KMS-11 (cell line): ENCODE measurements around the gene MEGF6.

ENCODE experiments used
- H2AFZ ChIP-seq: fragments of 200-600 bp; sonication (generic); 2 replicates; pipeline ENCODE4 v1.6.1; 2016; ENCODE audit warnings: antibody characterized with exemption, mixed run types, low read depth
- H3K27ac ChIP-seq: fragments of 200-600 bp; sonication (generic); 2 replicates; pipeline ENCODE4 v1.6.1; 2016; ENCODE audit warnings: mild to moderate bottlenecking, mixed run types
- H3K27me3 ChIP-seq: fragments of 200-600 bp; sonication (generic); 2 replicates; pipeline ENCODE4 v1.6.1; 2017; ENCODE audit warnings: mild to moderate bottlenecking, low read depth, mixed run types, moderate library complexity; ENCODE audit not compliant: insufficient read depth
- H3K36me3 ChIP-seq: fragments of 200-600 bp; sonication (generic); 2 replicates; pipeline ENCODE4 v1.6.1; 2017; ENCODE audit warnings: mild to moderate bottlenecking, mixed run types; ENCODE audit not compliant: insufficient read depth
- H3K4me1 ChIP-seq: fragments of 200-600 bp; sonication (generic); 2 replicates; pipeline ENCODE4 v1.6.1; 2016; ENCODE audit warnings: mild to moderate bottlenecking, low read depth, mixed run types; ENCODE audit not compliant: poor library complexity, severe bottlenecking
- H3K4me2 ChIP-seq: fragments of 200-600 bp; sonication (generic); 2 replicates; pipeline ENCODE4 v1.7.0; 2016; ENCODE audit warnings: mild to moderate bottlenecking, mixed run types
- H3K4me3 ChIP-seq: fragments of 200-600 bp; sonication (generic); IDR thresholded peaks from 2 replicates; pipeline ENCODE4 v1.6.1; 2017; ENCODE audit warnings: low read depth, low read length, mixed read lengths; ENCODE audit not compliant: insufficient read depth
- H3K79me2 ChIP-seq: fragments of 200-600 bp; sonication (generic); 2 replicates; pipeline ENCODE4 v1.6.1; 2016; ENCODE audit warnings: low read depth, mixed run types; ENCODE audit not compliant: insufficient read depth
- H3K9ac ChIP-seq: fragments of 200-600 bp; sonication (generic); 2 replicates; pipeline ENCODE4 v1.6.1; 2016; ENCODE audit warnings: mild to moderate bottlenecking, mixed run types
- H4K20me1 ChIP-seq: fragments of 200-600 bp; sonication (generic); 2 replicates; pipeline ENCODE4 v1.6.1; 2016; ENCODE audit warnings: mild to moderate bottlenecking, mixed run types; ENCODE audit not compliant: insufficient read depth
- CTCF ChIP-seq: fragments of 200-600 bp; sonication (generic); conservative IDR thresholded peaks from 2 replicates; pipeline ENCODE4 v1.6.1; 2017; ENCODE audit warnings: low read depth, mild to moderate bottlenecking, antibody characterized with exemption, low read length, moderate library complexity, mixed read lengths

Gene MEGF6

GRCh38 chr1:3657578-3658230, 46.4 kb upstream of the MEGF6 start:
- Histone ChIP-seq H3K27ac (no peak overlapping the region), H3K4me2 (no peak overlapping the region), H2AFZ (no peak overlapping the region), H3K9ac (no peak overlapping the region), H3K27me3 (peaks cover 96% of the 10 kb centered on the region), H3K36me3 (no peaks in the 10 kb centered on the region), H4K20me1 (no peaks in the 10 kb centered on the region), H3K79me2 (no peaks in the 10 kb centered on the region), H3K4me3 (no peak overlapping the region), H3K4me1 (no peaks in the 10 kb centered on the region)
- TF ChIP-seq CTCF = no peak

- TF ChIP-seq CTCF = no peak
- Histone ChIP-seq H3K79me2 (no peaks in the 10 kb centered on the region), H3K4me2 (no peak overlapping the region), H3K4me3 (no peak overlapping the region), H4K20me1 (no peaks in the 10 kb centered on the region), H3K27me3 (peaks cover 90% of the 10 kb centered on the region), H3K27ac (no peak overlapping the region), H3K36me3 (no peaks in the 10 kb centered on the region), H3K4me1 (no peaks in the 10 kb centered on the region), H2AFZ (no peak overlapping the region), H3K9ac (no peak overlapping the region)
These were observed 45.8 kb upstream of the MEGF6 start for GRCh38 chr1:3657096-3657475.

- no peak overlapping the region for H3K4me2 ChIP-seq
- peaks cover 86% of the 10 kb centered on the region for H3K27me3 ChIP-seq
- TF ChIP-seq CTCF = no peak
- H3K9ac ChIP-seq = no peak overlapping the region
- H2AFZ ChIP-seq = no peak overlapping the region
- no peaks in the 10 kb centered on the region for H3K36me3 ChIP-seq
- no peak overlapping the region for H3K4me3 ChIP-seq
- no peaks in the 10 kb centered on the region for H3K79me2 ChIP-seq
- no peak overlapping the region for H3K27ac ChIP-seq
- no peaks in the 10 kb centered on the region for H4K20me1 ChIP-seq
- no peaks in the 10 kb centered on the region for H3K4me1 ChIP-seq
These were observed 45.3 kb upstream of the MEGF6 start for GRCh38 chr1:3656450-3657095.

GRCh38 chr1:3654549-3655281, 43.4 kb upstream of the MEGF6 start:
- no peak for TF ChIP-seq CTCF
- Histone ChIP-seq H3K27ac (no peak overlapping the region), H3K9ac (no peak overlapping the region), H3K27me3 (peaks cover 80% of the 10 kb centered on the region), H3K4me1 (no peaks in the 10 kb centered on the region), H3K79me2 (no peaks in the 10 kb centered on the region), H2AFZ (no peak overlapping the region), H3K4me2 (no peak overlapping the region), H3K4me3 (no peak overlapping the region), H4K20me1 (no peaks in the 10 kb centered on the region), H3K36me3 (no peaks in the 10 kb centered on the region)
